ENCODE data around the gene SLC44A5.

Gene SLC44A5

DNA sequence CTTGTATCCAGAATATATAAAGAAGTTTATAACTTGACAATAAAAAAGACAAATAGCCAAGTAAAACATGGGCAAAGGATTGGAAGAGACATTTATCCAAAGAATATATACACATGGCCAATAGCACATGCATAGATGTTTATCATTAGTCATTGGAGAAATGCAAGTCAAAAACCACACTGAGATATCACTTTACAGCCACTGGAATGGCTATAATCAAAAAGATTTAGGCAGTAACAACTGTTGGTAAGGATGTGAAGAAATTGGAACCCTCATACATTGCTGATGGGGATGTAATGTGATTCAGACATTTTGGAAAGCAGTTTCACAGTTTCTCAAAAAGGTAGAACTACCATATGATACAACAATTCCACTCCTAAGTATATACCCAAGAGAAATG lies 51.1 kb downstream of the SLC44A5 start:
- no peaks in the 10 kb centered on the region for H3K27me3 ChIP-seq (ENCODE audit: insufficient read depth, low read length)
- H3K9ac ChIP-seq (ENCODE audit: low read length) = no peak overlapping the region
- no peak overlapping the region for H2AFZ ChIP-seq (ENCODE audit: low read length)
- TF ChIP-seq EZH2 (IDR thresholded peaks at IDR 0.05; ENCODE audit: borderline replicate concordance, low read length) = no peak
- TF ChIP-seq, protein P1, sequence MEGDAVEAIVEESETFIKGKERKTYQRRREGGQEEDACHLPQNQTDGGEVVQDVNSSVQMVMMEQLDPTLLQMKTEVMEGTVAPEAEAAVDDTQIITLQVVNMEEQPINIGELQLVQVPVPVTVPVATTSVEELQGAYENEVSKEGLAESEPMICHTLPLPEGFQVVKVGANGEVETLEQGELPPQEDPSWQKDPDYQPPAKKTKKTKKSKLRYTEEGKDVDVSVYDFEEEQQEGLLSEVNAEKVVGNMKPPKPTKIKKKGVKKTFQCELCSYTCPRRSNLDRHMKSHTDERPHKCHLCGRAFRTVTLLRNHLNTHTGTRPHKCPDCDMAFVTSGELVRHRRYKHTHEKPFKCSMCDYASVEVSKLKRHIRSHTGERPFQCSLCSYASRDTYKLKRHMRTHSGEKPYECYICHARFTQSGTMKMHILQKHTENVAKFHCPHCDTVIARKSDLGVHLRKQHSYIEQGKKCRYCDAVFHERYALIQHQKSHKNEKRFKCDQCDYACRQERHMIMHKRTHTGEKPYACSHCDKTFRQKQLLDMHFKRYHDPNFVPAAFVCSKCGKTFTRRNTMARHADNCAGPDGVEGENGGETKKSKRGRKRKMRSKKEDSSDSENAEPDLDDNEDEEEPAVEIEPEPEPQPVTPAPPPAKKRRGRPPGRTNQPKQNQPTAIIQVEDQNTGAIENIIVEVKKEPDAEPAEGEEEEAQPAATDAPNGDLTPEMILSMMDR (IDR thresholded peaks at IDR 0.05; ENCODE audit: low read length) = no peak
- H4K20me1 ChIP-seq (ENCODE audit: insufficient read depth, low read length) = no peaks in the 10 kb centered on the region
- no peaks in the 10 kb centered on the region for H3K9me3 ChIP-seq (ENCODE audit: low read length)
- no peak overlapping the region for H3K4me2 ChIP-seq (ENCODE audit: low read length)
- no peaks in the 10 kb centered on the region for H3F3A ChIP-seq (ENCODE audit: insufficient read depth, low read length)
- H3K79me2 ChIP-seq (ENCODE audit: insufficient read depth, low read length) = no peaks in the 10 kb centered on the region
- no peak overlapping the region for H3K4me3 ChIP-seq (ENCODE audit: low read depth, low read length, poor library complexity, severe bottlenecking)
- H3K9me2 ChIP-seq (ENCODE audit: low read depth, low read length) = no peaks in the 10 kb centered on the region
- no peak overlapping the region for H3K27ac ChIP-seq (ENCODE audit: low read depth, low read length, poor library complexity, severe bottlenecking)
- no peaks in the 10 kb centered on the region for H3K36me3 ChIP-seq (ENCODE audit: insufficient read depth, low read length)
- no peaks in the 10 kb centered on the region for H3K4me1 ChIP-seq (ENCODE audit: insufficient read depth, low read length, severe bottlenecking)

DNA sequence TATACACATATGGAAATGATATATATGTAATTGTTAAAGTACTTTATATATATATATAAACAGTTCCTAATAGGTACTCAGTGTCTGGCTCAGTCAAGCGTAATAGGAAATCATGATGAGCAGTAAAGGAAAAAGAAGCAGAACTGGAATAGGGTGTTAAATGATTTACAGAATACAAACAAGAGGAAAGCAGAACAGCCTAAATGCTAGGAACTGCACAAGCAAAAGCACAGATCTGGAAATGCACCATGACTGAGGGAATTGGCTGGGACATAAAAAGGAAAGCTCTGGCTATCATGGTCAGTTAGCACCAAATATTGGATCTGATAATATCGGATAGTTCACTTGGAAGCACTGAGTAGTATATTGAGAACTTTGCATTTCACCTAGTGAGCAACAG lies 51.8 kb downstream of the SLC44A5 start:
- Histone ChIP-seq H3K79me2 (ENCODE audit: insufficient read depth, low read length) (no peaks in the 10 kb centered on the region), H3K9me2 (ENCODE audit: low read depth, low read length) (no peaks in the 10 kb centered on the region), H3K27ac (ENCODE audit: low read depth, low read length, poor library complexity, severe bottlenecking) (no peak overlapping the region), H3K9me3 (ENCODE audit: low read length) (no peaks in the 10 kb centered on the region), H3K9ac (ENCODE audit: low read length) (no peak overlapping the region), H3K4me1 (ENCODE audit: insufficient read depth, low read length, severe bottlenecking) (no peaks in the 10 kb centered on the region), H3F3A (ENCODE audit: insufficient read depth, low read length) (no peaks in the 10 kb centered on the region), H4K20me1 (ENCODE audit: insufficient read depth, low read length) (no peaks in the 10 kb centered on the region), H2AFZ (ENCODE audit: low read length) (no peak overlapping the region), H3K4me3 (ENCODE audit: low read depth, low read length, poor library complexity, severe bottlenecking) (no peak overlapping the region), H3K27me3 (ENCODE audit: insufficient read depth, low read length) (no peaks in the 10 kb centered on the region), H3K36me3 (ENCODE audit: insufficient read depth, low read length) (no peaks in the 10 kb centered on the region), H3K4me2 (ENCODE audit: low read length) (no peak overlapping the region)
- TF ChIP-seq, protein P1 (IDR thresholded peaks at IDR 0.05; ENCODE audit: low read length) = no peak
- no peak for TF ChIP-seq EZH2 (IDR thresholded peaks at IDR 0.05; ENCODE audit: borderline replicate concordance, low read length)

DNA sequence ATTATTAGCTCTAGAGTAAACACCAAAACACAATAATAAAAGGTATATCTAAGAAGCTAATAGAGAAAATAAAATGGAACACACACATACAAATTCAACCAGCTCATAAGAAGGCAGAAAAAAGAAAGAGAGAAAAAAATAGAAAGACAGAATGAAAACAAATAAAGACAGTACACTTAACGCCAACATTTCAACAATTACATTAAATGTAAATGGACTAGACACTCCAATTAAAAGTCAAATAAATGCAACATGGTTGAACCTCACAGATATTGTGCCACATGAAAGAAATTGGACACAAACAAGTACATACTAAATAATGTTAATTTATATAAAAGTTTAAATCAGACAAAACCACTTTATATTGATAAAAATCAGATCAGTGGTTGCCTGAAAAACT lies 56.0 kb downstream of the SLC44A5 start:
- Histone ChIP-seq H3K27me3 (ENCODE audit: insufficient read depth, low read length) (no peaks in the 10 kb centered on the region), H3K27ac (ENCODE audit: low read depth, low read length, poor library complexity, severe bottlenecking) (no peak overlapping the region), H4K20me1 (ENCODE audit: insufficient read depth, low read length) (no peaks in the 10 kb centered on the region), H3K4me1 (ENCODE audit: insufficient read depth, low read length, severe bottlenecking) (no peaks in the 10 kb centered on the region), H3K9ac (ENCODE audit: low read length) (no peak overlapping the region), H3K9me3 (ENCODE audit: low read length) (no peaks in the 10 kb centered on the region), H3K36me3 (ENCODE audit: insufficient read depth, low read length) (no peaks in the 10 kb centered on the region), H3F3A (ENCODE audit: insufficient read depth, low read length) (no peaks in the 10 kb centered on the region), H3K9me2 (ENCODE audit: low read depth, low read length) (no peaks in the 10 kb centered on the region), H3K4me3 (ENCODE audit: low read depth, low read length, poor library complexity, severe bottlenecking) (no peak overlapping the region), H2AFZ (ENCODE audit: low read length) (no peak overlapping the region), H3K4me2 (ENCODE audit: low read length) (no peak overlapping the region), H3K79me2 (ENCODE audit: insufficient read depth, low read length) (no peaks in the 10 kb centered on the region)
- TF ChIP-seq, protein P1 (IDR thresholded peaks at IDR 0.05; ENCODE audit: low read length) = no peak
- no peak for TF ChIP-seq EZH2 (IDR thresholded peaks at IDR 0.05; ENCODE audit: borderline replicate concordance, low read length)

Data from OCI-LY1 (cell line).